ENCODE data around the gene TMEM250.
A peak's percentile ranks its signal among the peaks of the same experiment; 100 is the strongest.
"Not testable (repeated sequence)": the region's sequence is repeated elsewhere in the genome, so short reads cannot be mapped to it uniquely, and the experiment has no call there.

TMEM250 gene

DNA sequence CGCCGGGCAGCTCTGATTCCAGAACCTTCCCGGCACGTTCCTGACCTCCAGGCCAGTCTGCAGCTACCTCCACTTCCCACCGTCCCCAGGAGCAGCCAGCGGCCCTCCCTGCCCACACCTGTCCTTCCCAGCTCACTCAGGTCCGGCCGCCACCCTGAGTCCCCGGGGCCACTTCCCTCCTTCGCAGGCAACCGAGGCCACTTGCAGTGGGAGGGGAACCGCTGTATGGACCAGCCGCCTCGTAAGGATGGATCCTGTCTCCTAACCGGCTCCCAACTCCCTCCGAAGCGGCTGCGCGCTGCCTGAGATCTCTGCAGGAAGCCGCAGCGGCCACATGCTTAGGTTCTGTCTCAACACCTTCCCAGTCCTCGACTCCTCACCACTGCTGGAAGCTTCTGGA is 7.5 kb downstream of the TMEM250 start:
- no peak for DNase-seq (ENCODE audit: low read depth in 2 of 2)

DNA sequence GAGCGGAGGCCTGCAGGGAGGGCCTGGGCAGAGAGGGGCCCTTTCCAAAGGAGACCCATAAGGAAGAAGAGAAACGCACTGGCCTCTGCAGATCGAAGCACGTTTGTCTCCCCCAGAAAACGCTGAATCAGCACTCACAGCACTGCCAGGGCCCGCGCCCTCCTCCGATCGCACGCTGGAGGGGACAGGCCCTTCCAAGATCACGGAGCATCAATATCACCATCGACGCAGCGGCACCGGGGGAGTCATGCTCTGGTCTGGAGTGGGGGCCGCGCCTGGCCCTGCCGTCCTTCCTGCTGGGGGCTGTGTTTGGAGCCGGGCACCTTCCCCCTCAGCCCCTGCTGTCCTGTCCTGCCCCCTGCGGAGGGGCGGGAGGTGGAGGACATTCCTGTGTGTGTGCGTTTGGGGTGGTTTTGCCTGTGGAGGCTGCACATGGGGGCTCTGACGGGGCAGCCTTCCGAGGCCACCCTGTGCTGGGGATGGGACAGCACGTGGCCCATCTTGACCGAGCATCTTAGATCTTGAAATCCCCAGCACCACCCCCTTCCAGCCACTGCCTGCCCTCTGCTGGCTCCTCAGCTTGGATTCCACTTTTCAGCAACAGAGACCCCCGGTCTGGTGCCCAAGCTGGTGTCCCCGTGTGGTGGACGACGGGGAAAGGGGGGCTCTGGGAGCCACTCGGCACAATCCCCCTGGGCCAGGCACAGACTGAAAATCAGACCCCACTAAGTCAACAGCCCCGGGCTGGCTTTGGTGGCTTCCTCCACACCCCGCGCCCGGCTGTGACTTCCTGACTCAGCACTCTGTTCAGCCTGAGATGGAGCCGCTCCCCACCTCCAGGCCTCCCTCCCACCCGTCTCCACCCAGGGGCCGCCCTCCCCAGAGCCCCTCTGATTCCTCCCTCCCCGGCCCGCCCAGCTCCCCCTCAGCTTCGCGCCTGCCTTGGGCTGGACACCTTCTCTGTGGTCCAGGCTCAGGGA is 8.3 kb downstream of the TMEM250 start:
- DNase-seq (ENCODE audit: low read depth in 2 of 2): no peak

DNA sequence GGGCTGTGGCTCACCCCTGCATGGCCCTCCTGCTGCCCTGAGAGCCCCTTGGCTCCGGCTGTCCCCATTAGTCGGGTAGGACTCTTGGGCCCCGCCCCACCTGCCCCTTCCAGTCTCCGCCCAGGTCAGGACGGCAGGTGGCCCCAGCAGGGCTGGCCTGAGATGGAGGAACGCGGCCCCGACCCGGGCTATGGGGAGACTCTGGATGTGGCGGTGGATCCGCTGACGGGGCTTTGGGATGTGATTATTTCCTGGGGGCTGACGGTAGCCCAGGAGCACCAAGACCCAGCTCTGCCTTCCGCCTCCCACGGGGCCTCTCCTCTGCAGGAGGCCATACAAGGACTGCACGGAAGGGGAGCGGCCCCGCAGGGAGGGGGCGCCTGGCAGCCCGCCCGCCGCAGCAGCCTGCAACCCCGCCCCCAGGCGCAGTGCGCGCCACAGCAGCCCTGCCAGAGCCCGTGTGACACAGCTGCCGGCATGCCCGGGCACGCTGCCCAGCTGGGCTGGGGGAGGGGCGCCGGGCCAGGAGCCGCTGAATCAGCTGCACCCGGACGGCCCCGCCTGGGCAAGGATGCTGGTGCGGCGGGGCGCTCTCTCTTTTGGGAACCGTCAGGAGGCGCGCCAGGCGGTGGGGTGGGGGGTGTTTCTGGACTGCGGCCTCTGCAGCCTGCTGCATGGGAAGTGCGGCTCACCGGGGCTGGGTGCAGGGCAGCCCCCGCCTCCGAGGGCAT is 9.2 kb downstream of the TMEM250 start:
- DNase-seq (ENCODE audit: low read depth in 2 of 2): peak; percentile 78 to 83

DNA sequence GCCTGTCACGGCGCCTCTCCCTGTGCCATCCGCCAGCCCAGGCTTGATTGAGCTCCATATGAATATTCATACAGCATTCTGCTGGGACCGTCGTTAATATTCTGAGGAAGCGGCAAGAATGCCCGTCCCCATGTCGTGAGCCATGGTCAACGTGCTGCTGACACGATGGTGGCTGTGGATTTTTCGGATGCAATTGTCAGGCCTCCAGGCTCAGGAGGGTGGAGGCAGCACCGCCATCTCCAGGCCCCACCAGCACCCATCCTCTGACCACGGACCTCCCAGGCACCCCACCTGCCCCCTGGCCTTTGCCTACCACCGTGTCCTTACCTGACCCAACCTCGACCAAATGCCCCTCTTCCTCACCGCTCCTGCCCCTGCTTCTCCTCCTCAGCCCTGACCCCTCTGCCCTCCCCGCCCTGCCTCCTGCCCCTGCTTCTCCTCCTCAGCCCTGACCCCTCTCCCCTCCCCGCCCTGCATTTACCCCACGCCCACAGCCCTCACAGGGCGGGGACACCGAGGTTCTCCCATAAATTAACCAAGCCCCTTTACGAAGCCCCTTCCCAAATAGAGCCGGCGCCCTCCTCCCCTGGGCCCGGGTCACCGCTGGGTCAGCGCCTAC is 9.9 kb downstream of the TMEM250 start:
- DNase-seq (ENCODE audit: low read depth in 2 of 2): no peak

DNA sequence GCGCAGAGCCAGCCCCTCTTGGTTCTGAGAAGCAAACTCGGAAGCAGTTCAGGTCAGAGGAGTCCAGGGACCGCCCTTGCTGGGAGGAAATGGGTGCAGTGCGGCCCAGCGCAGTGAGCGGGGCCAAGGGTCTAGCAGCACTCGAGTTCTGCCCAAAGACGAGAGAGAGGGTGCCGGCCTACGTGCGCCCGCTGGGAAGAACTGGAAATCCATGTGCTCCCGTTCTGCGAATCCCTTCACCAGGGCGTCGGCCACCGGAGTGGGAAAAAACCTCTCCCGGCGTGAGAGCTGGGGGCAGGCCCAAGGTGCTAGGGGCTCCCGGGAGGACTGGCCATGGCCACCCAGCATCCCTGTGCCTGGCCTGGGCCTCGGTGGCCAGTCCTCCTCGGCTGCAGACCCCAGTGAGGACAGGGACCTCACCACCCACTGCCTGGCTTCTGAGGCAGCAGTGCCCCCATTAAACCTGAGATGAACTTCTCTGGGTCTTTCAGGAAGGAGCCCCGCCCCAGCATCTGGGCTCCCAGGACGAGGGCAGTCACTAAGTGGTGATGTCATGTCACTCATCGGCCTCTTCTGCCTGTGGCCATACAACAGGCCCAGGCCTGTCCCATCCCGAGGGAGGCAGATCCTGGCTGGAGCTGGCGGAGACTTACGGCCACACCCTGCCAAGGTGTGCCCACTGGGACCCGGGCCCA is 10.6 kb downstream of the TMEM250 start:
- no peak for DNase-seq (ENCODE audit: low read depth in 2 of 2)

DNA sequence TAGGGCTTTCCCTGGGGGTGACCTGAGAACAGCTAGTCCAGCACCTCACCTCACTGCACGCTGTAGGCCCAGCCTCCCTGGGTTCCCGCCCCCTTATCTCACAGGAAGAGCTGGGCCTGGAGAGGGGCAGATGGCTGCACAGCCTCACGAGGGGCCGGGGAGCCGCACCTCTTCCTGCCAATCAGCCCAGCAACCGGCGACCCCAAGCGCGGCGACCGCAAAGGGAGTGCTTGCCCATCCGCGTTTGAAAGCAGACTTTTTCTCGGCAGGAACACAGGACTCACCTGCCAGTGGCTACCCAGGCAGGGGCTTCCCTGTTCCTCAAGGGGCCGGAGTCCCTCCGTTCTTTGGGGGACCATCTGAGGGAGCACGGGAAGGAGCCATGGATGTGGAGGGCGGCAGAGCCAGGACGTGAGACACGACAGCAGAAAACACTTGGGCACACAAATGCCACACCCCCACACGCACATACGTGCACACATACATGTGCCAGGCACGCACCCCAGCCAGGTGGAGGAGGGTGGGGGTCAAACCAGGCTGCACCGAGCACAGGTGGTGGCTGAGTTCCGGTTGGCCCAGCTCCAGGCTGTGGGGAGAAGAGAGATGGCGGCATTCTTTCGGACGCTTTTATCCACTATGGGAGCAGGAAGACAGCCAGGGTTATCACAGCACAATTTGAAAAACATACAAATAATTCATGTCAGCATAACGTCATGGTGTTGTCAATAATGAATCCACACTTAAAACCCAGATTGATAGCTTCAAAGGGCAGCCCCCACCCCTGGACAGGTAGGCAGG is 11.3 kb downstream of the TMEM250 start:
- peak in 1 of 2 donors; percentile 29 for DNase-seq (ENCODE audit: low read depth in 2 of 2)

DNA sequence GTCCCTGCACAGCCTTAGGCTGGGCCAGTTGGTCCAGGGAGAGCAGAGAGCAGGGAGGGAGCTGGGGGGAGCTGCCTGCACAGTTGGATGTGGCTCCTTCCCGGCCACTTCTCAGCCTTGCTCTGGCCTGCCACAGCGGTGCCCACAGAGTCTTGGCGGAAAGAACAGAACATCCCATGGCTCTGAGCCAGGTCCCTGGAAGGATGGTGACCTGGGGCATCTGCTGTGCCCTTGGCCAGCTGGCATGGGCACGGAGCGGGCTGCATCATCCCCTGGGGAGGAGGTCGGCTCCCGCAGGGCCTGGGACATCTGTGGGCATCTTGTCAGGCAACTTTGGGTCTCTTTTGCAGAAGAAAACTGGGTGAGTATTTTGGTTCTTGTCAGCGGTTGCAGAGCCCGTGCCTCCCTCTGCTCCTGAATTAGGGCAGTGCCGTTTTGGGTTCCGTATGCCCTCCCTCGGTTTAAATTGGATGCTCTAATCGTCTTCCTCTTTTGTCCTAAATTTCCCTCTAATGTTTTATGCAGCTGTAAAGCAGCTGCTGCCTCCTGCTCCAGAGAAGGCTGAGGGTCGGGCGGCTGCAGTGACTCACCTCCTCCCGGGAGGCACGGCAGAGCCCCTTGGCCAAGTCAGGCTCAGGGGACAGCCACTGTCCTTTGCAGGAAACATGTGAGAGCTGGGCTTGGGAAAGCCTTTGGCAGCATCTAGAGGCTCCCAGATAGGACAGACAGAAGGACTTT is 13.1 kb downstream of the TMEM250 start:
- no peak for DNase-seq (ENCODE audit: low read depth in 2 of 2)

DNA sequence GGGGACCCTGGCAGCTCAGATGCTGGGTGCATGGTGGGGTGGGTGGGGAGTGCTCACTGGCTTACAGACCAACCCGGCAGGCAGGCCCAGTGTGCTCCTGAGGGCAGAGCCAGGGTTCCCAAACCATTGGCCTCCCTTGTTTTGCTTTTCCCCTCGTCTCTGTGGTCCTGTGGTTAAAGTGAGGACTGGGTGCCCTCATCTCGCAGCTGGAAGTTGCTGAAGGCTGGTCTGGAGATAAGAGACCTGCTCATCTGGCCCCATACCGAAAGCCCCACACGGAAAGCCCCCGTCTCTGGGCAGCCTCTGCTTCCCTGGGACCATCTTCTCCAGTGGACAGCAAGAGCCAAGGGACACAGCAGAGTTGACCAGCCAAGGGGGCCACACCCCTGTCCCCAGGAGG is 13.8 kb downstream of the TMEM250 start:
- no peak for DNase-seq (ENCODE audit: low read depth in 2 of 2)

DNA sequence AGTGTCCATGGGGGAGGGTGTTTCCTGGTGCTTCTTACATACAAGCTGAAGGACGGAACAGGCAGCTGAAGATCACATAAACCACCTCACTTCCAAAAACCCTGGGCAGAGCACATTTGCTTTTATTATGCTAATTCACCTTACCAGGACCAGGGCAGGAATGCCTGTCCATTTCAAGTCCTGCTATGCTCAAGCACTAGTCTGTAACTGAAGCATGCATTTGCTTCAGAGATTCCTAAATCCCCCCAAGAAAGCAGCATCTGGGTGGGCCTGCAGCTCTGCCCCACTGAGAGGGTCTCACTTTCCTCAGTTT is 14.2 kb downstream of the TMEM250 start:
- no peak for DNase-seq (ENCODE audit: low read depth in 2 of 2)

DNA sequence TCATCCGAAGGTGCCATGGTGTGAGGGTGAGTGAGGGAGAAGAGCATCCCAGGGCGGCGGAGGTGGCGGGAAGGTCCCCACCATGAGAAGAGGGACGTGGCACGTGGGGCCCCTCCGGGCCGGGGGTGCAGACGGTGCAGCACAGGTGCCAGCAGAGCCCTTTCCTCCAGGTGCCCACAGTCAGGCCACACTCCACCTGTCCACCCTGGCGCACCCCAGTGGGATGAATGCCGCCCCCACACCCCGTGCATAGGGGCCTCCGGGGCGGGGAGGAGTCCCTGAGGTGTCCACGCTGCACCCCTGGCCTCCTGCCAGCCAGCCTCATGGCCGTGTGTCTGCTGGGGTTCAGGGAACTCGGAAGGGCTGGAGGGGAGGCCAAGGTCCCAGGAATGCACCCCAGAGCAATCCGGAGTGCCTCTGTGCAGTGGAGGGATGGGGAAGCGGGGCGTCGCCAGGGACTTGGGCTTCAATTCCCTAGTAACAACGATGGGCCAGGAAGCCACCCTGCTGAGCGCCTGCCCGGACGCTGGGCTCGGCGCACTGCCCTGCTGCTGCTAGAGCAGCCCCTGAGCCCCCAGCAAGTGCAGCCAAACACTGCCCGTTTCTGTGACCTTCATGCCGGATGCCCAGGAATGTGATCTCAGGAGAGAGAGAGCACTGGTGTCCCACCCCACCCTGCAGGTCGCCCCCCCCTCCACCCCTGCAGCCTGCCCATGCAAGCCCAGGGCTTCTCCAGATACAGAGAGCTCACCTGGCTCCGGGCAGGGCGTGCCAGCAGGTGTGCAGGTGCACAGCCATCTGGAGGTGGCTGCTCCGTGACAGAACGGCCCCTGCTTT is 14.8 kb downstream of the TMEM250 start:
- no peak for DNase-seq (ENCODE audit: low read depth in 2 of 2)

DNA sequence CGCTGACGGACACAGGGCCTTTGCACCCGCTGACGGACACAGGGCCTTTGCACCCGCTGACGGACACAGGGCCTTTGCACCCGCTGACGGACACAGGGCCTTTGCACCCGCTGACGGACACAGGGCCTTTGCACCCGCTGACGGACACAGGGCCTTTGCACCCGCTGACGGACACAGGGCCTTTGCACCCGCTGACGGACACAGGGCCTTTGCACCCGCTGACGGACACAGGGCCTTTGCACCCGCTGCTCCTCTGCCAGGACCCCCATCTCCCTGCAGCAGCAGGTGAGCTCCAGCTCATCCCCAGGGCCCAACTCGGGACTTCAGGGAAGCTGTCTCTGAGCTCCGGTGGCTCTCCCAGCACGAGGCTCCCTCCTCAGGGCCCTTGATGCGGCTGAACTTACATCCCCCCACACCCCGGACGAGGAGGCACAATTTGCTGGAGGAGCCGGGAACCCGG is 17.0 kb downstream of the TMEM250 start:
- not testable (repeated sequence) for DNase-seq (ENCODE audit: low read depth in 2 of 2)

DNA sequence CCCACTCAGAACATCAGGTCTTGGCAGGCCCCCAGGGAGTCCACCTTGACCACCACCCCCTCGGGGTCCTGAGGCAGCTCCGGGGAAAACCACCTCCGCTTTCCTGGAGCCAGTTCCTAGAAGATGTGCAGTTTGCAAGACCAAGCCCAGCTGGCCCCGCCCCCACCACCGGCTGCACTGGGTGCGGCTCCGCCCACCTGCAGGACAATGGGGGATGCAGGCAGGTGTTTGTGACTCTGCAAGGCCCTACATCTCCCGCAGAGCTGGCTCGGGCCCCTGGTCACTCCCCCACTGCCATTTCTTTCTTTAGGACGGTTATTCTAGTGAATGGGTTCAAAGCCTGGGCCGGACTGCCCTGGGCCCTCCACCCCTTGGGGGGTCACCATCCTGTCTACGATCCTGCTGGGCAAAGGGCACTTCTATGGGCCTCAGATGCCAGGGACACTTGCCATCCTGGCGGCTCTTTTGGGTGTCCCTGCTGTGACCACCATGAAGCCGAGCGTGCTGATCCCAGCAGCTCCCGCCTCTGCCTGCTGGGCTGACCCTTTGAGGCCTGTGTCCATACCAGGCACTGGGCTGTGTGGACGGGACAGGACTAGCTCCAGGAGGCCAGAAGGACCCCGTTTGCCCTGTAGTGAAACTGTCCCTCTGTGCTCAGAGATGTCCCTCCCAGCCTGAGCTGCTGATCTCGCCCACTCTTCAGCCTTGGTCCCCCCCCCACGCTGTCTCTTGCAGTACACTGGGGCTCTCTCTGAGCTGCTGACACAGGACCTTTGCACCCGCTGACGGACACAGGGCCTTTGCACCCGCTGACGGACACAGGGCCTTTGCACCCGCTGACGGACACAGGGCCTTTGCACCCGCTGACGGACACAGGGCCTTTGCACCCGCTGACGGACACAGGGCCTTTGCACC is 17.7 kb downstream of the TMEM250 start:
- DNase-seq (ENCODE audit: low read depth in 2 of 2): no peak

DNA sequence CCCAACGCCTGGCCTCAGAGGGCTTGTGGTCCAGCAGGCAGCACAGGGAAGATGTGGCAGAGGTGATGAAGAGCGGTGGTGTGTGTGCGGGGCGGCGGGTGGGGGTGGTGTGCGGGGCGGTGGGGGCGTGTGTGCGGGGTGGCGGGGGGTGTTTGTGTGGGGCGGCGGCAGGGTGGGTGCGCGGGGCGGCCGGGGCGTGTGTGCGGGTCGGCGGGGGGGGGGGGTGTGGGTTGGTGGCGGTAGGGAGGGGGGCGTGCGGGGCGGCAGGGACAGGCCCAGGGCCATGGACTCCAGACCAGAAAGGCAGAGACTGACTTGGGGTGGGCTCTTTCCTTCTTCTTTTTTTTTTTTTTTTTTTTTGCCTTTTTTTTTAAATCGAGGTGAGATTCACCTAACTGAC is 19.1 kb downstream of the TMEM250 start:
- no peak for DNase-seq (ENCODE audit: low read depth in 2 of 2)

DNA sequence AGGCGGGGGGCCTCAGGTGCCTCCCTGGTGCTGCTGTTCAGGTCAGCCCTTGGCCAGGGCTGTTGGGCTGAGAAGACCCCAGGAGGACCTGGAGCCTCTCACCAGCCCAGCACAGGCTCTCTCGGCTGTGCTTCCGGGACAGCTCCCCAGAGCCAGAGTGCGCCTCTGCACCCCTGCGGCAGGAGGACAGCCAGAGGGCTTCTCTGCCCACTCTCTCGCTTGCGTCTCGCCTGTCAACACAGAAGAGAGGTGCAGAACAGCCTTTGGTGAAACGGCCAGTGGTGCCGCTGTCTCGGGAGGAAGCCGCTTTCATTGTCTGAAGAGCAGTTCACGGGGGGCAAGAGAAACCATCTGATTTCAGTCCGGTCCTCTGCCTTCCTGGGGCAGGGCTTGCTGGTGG is 19.8 kb downstream of the TMEM250 start:
- no peak for DNase-seq (ENCODE audit: low read depth in 2 of 2)

DNA sequence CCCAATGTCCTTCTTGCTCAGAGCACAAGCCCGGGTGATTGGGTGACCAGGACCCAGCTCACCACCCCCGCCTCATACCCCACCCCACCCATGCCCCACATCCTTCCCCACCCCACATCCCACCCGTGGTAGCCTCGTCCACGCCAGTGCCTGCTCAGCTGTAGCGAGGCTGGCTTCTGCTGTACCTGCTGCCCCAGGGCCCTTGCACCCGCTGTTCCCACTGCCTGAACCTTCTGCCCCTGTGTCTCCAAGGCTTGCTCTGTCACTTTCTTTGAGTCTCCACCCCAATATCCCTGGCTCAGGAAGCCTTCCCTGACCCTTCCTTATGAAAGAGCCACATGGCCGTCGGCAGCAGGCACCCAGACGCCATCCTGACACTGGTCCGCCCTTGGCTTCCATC is 20.5 kb downstream of the TMEM250 start:
- no peak for DNase-seq (ENCODE audit: low read depth in 2 of 2)

DNA sequence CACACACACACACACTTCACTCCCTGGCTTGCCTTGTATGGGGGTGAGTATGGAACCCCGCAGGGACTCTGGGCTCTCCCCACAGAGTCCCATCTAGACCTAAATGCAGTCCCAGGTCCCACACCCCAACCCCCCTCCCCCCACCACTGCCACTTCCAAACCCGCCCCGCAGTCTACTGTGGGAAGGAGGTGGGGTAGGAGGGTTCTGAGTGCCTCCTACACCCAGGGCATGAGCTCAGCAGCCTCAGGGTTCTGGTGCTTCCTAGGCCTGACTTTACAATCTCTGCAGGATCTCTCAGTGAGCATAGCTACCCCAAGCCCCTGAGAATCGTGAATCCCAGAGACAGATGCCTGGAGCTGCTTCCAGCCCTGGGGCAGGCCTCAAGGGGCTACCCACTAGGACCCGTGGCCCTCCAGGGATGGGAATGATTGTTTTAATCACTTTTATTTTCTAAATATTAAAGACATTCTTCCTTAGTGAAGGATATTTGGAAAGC is 22.1 kb downstream of the TMEM250 start:
- no peak for DNase-seq (ENCODE audit: low read depth in 2 of 2)

DNA sequence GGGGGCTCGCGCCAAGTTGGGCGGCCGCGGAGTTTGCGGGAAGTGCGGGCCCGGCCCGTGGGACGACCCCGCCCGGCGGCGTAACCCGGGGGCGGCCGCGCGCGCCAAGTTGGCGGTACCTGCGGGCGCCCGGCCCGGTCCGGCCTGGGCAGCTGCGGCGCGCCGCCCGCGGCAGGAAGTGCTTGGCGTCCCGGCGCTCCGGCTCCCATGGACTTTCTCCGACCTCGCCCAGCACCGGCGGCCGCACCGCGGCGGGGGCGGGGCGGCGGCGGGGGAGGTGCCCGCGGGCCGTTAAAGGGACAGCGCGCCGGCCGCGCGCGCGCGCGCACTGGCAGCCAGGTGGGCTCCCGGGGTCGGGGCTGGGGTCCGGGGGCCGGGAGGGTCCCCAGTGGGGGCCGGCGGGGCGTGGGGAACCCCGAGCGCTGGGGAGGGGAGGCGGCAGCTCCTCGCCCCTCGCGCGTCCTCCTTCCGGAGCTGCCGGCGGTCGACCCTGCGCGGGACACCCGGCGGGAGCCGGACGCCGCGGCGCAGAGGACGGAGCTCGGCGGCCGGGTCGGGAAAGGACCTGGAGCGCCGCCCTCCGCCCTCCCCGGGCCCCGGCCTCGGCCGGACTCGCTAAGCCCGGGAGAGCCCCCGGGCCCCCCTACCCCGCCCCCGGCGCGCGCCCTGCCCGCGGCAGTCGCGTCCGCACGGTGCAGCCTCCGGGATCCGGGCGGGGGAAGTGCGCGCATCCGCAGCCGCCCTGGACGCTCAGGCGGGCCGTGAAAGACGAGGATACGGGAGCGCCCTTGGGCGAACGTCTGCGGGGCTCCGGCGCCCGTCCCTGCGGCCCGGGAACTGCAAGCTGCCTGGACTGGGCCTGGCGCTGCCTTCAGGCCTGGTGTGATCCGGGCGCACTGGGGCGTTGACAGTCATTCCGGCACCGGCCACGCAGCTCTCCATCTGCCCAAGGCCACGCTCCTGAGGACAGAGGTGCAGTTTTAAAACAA is 23.3 kb downstream of the TMEM250 start, which contains the start of gene NACC2:
Gene NACC2, minus strand, starts transcription at position 220 of the 989 bp plus-strand sequence. CDS start 44,768 bp downstream, outside the sequence.
- DNase-seq (ENCODE audit: low read depth in 2 of 2): no peak
